GM23338 (cell line): ENCODE data around the gene ARHGAP32.

Source experiments
- CTCF ChIP-seq, 2 experiments: fragments of 200-600 bp in 1 of 2; sonication (generic) in 1 of 2; conservative IDR thresholded peaks; 2 replicates each; pipeline versions ENCODE4 v1.5.1 to v1.6.1; 2016 to 2017; ENCODE audit warnings: antibody characterized with exemption in 2 of 2, low read depth in 2 of 2, mild to moderate bottlenecking in 2 of 2, moderate library complexity in 1 of 2
- ETS1 ChIP-seq: IDR thresholded peaks from 2 replicates; pipeline ENCODE4 v1.6.1; 2016; ENCODE audit warnings: antibody characterized with exemption
- EZH2 ChIP-seq: fragments of 200-600 bp; sonication (generic); IDR thresholded peaks from one replicate; pipeline ENCODE4 v1.8.0; 2017; ENCODE audit warnings: antibody characterized with exemption, mild to moderate bottlenecking, low read depth; ENCODE audit not compliant: unreplicated experiment
- JUNB ChIP-seq: IDR thresholded peaks from one replicate; pipeline ENCODE4 v1.6.1; 2016; ENCODE audit warnings: antibody characterized with exemption; ENCODE audit not compliant: unreplicated experiment
- POLR2AphosphoS5 ChIP-seq: IDR thresholded peaks from 2 replicates; pipeline ENCODE4 v1.6.1; 2016; ENCODE audit warnings: antibody characterized with exemption, low read depth
- REST ChIP-seq: IDR thresholded peaks from one replicate; pipeline ENCODE4 v1.6.1; 2018; ENCODE audit warnings: antibody characterized with exemption; ENCODE audit not compliant: unreplicated experiment

GRCh38 chr11:129075757-129076156, 116.4 kb downstream of the ARHGAP32 start:
- TF ChIP-seq CTCF (conservative IDR thresholded peaks at IDR 0.05; ENCODE audit: low read depth in 2 of 2) (no peak), POLR2AphosphoS5 (no peak), EZH2 (no peak), REST (no peak), JUNB (no peak), ETS1 (no peak)
